GM23338 (cell line): ENCODE measurements around the gene MANSC1. TPM values are rescaled to one million over a fixed set of nuclear protein-coding genes. Genes with fewer than 3 reads are reported as not detected.

Experiments used
- ATAC-seq: fragments of 200-7000 bp; cut with Tn5 transposase; 3 replicates; pipeline ENCODE4 v1.9.1; 2020
- DNase-seq: peaks from one replicate; pipeline ENCODE4 v3.0.0-alpha.2; 2015; ENCODE audit warnings: low spot score
- H2AFZ ChIP-seq: fragments of 200-600 bp; sonication (generic); 2 replicates; pipeline ENCODE4 v1.8.0; 2016; ENCODE audit warnings: antibody characterized with exemption, mild to moderate bottlenecking, moderate library complexity
- H3F3A ChIP-seq: fragments of 200-600 bp; sonication (generic); replicated peaks from 2 replicates; pipeline ENCODE4 v1.8.0; 2017; ENCODE audit warnings: antibody characterized with exemption, mixed run types, low read depth
- H3K27ac ChIP-seq: fragments of 200-600 bp; sonication (generic); 2 replicates; pipeline ENCODE4 v1.6.1; 2016; ENCODE audit warnings: low read depth
- H3K27me3 ChIP-seq: fragments of 200-600 bp; sonication (generic); 2 replicates; pipeline ENCODE4 v1.8.0; 2016; ENCODE audit warnings: mild to moderate bottlenecking, mixed run types, moderate library complexity; ENCODE audit not compliant: insufficient read depth
- H3K36me3 ChIP-seq: fragments of 200-600 bp; sonication (generic); 2 replicates; pipeline ENCODE4 v1.8.0; 2016; ENCODE audit warnings: mild to moderate bottlenecking; ENCODE audit not compliant: insufficient read depth
- H3K4me1 ChIP-seq: fragments of 200-600 bp; sonication (generic); 2 replicates; pipeline ENCODE4 v1.8.0; 2016; ENCODE audit warnings: mild to moderate bottlenecking, moderate library complexity; ENCODE audit not compliant: insufficient read depth
- H3K4me2 ChIP-seq: fragments of 200-600 bp; sonication (generic); 2 replicates; pipeline ENCODE4 v1.7.1; 2017; ENCODE audit warnings: mixed run types
- H3K4me3 ChIP-seq: fragments of 200-600 bp; sonication (generic); 2 replicates; pipeline ENCODE4 v1.6.1; 2016; ENCODE audit warnings: mixed run types
- H3K79me2 ChIP-seq: fragments of 200-600 bp; sonication (generic); replicated peaks from 2 replicates; pipeline ENCODE4 v1.8.0; 2017; ENCODE audit warnings: mild to moderate bottlenecking; ENCODE audit not compliant: insufficient read depth
- H3K9me2 ChIP-seq: fragments of 200-600 bp; sonication (generic); 2 replicates; pipeline ENCODE4 v1.8.0; 2017; ENCODE audit not compliant: insufficient read depth
- H4K20me1 ChIP-seq: fragments of 200-600 bp; sonication (generic); replicated peaks from 2 replicates; pipeline ENCODE4 v1.8.0; 2017; ENCODE audit warnings: mild to moderate bottlenecking; ENCODE audit not compliant: insufficient read depth
- H3K27ac Mint-ChIP-seq: 2 replicates; pipeline ENCODE4 v1.8.0; 2020; ENCODE audit warnings: inconsistent platforms, mild to moderate bottlenecking, moderate library complexity, mixed read lengths
- H3K27me3 Mint-ChIP-seq: 3 replicates; pipeline ENCODE4 v1.8.0; 2022; ENCODE audit warnings: low read depth, mild to moderate bottlenecking, moderate library complexity, mixed read lengths, inconsistent platforms; ENCODE audit not compliant: insufficient read depth, poor library complexity
- H3K36me3 Mint-ChIP-seq: 3 replicates; pipeline ENCODE4 v1.8.0; 2021; ENCODE audit warnings: low read depth, mild to moderate bottlenecking, inconsistent platforms, moderate library complexity, mixed read lengths
- H3K4me1 Mint-ChIP-seq: 3 replicates; pipeline ENCODE4 v1.8.0; 2020; ENCODE audit warnings: mild to moderate bottlenecking, inconsistent platforms, mixed read lengths
- H3K4me3 Mint-ChIP-seq: 3 replicates; pipeline ENCODE4 v1.8.0; 2021; ENCODE audit warnings: moderate library complexity, mild to moderate bottlenecking, inconsistent platforms, mixed read lengths
- H3K9me3 Mint-ChIP-seq: 3 replicates; pipeline ENCODE4 v1.8.0; 2020; ENCODE audit warnings: moderate library complexity, mild to moderate bottlenecking, inconsistent platforms, mixed read lengths
- CREB1 ChIP-seq: fragments of 250-450 bp; sonication (Bioruptor Pico); IDR thresholded peaks from 2 replicates; pipeline ENCODE4 v1.5.0; 2020; ENCODE audit warnings: low read depth, mild to moderate bottlenecking, moderate library complexity
- CTCF ChIP-seq, 2 experiments: fragments of 200-600 bp in 1 of 2; sonication (generic) in 1 of 2; conservative IDR thresholded peaks; 2 replicates each; pipeline versions ENCODE4 v1.5.1 to v1.6.1; 2016 to 2017; ENCODE audit warnings: antibody characterized with exemption in 2 of 2, low read depth in 2 of 2, mild to moderate bottlenecking in 2 of 2, moderate library complexity in 1 of 2
- ETS1 ChIP-seq: IDR thresholded peaks from 2 replicates; pipeline ENCODE4 v1.6.1; 2016; ENCODE audit warnings: antibody characterized with exemption
- EZH2 ChIP-seq: fragments of 200-600 bp; sonication (generic); IDR thresholded peaks from one replicate; pipeline ENCODE4 v1.8.0; 2017; ENCODE audit warnings: antibody characterized with exemption, mild to moderate bottlenecking, low read depth; ENCODE audit not compliant: unreplicated experiment
- EZH2phosphoT487 ChIP-seq: fragments of 200-600 bp; sonication (generic); IDR thresholded peaks from one replicate; pipeline ENCODE4 v1.8.1; 2018; ENCODE audit warnings: antibody characterized with exemption; ENCODE audit not compliant: unreplicated experiment
- NANOG ChIP-seq: IDR thresholded peaks from 2 replicates; pipeline ENCODE4 v1.6.1; 2016; ENCODE audit warnings: antibody characterized with exemption, borderline replicate concordance
- POLR2AphosphoS5 ChIP-seq: IDR thresholded peaks from 2 replicates; pipeline ENCODE4 v1.6.1; 2016; ENCODE audit warnings: antibody characterized with exemption, low read depth
- STAT1 ChIP-seq: IDR thresholded peaks from one replicate; pipeline ENCODE4 v1.6.1; 2016; ENCODE audit warnings: antibody characterized with exemption; ENCODE audit not compliant: unreplicated experiment
- ZNF114 ChIP-seq: fragments of 250-450 bp; sonication (Bioruptor Pico); IDR thresholded peaks from 2 replicates; pipeline ENCODE4 v1.5.0; 2020; ENCODE audit warnings: mild to moderate bottlenecking, moderate library complexity
- ZNF331 ChIP-seq: fragments of 250-450 bp; sonication (Bioruptor Pico); IDR thresholded peaks from 2 replicates; pipeline ENCODE4 v1.5.0; 2020; ENCODE audit warnings: low read depth, mild to moderate bottlenecking, moderate library complexity
- polyA plus RNA-seq: library from polyadenylated mRNA; unstranded; fragments of >200 nt; fragmentation: Nextera tagmentation; extraction: Ambion mirVana; gene quantifications from 2 replicates; pipeline ENCODE4 v1.2.1, GENCODE V29; 2016
- total RNA-seq: library from RNA; depleted of rRNA; stranded (reverse); fragments of >200 nt; shearing (Covaris generic); gene quantifications from 2 replicates; pipeline ENCODE4 v1.2.3, GENCODE V29; 2014

The MANSC1 gene
- total and polyA plus RNA-seq, 2 experiments from 2014 or later: 4.4 to 5.1 TPM

GRCh38 chr12:12326262-12326661 is 23.8 kb downstream of the MANSC1 start (continued):
- TF ChIP-seq ETS1 (no peak), CTCF (conservative IDR thresholded peaks at IDR 0.05; ENCODE audit: low read depth in 2 of 2) (no peak), ZNF114 (CRISPR knock-in tag) (no peak), ZNF331 (CRISPR knock-in tag) (no peak), CREB1 (CRISPR knock-in tag) (no peak)

- 0 out of 2 replicates have a peak, but pooled peaks cover 3% of the 10 kb centered on the region for H3F3A ChIP-seq
- DNase-seq (no peak), ATAC-seq (no peak)
- peaks cover 10% of the 10 kb centered on the region for H3K27me3 Mint-ChIP-seq
- no peak overlapping the region for H3K27ac ChIP-seq
- no peak overlapping the region for H3K4me2 ChIP-seq
- TF ChIP-seq STAT1 (no peak), EZH2phosphoT487 (no peak), NANOG (no peak), ZNF331 (CRISPR knock-in tag) (no peak), CREB1 (CRISPR knock-in tag) (no peak)
- H3K4me3 Mint-ChIP-seq: no peak overlapping the region
- no peaks in the 10 kb centered on the region for H3K36me3 ChIP-seq
- H3K4me1 Mint-ChIP-seq: peaks cover 13% of the 10 kb centered on the region
- no peaks in the 10 kb centered on the region for H4K20me1 ChIP-seq
- H3K27ac Mint-ChIP-seq: no peak overlapping the region
- peaks cover 16% of the 10 kb centered on the region; the same call in 1 of the 2 replicates for H3K4me1 ChIP-seq
- H2AFZ ChIP-seq: no peak overlapping the region
- no peaks in the 10 kb centered on the region for H3K27me3 ChIP-seq
- no peak overlapping the region for H3K4me3 ChIP-seq
- peaks cover 10% of the 10 kb centered on the region for H3K9me3 Mint-ChIP-seq
- H3K9me2 ChIP-seq: peaks cover 3% of the 10 kb centered on the region; the same call in 1 of the 2 replicates
- H3K36me3 Mint-ChIP-seq: peaks cover 11% of the 10 kb centered on the region
- H3K79me2 ChIP-seq: no peaks in the 10 kb centered on the region
Observed at GRCh38 chr12:12323591-12323990, 26.5 kb downstream of the MANSC1 start.

- Mint-ChIP-seq H3K27me3 (peaks cover 10% of the 10 kb centered on the region), H3K27ac (no peak overlapping the region), H3K9me3 (peaks cover 10% of the 10 kb centered on the region), H3K4me3 (no peak overlapping the region), H3K4me1 (peaks cover 13% of the 10 kb centered on the region), H3K36me3 (peaks cover 11% of the 10 kb centered on the region)
- Histone ChIP-seq H3F3A (0 out of 2 replicates have a peak, but pooled peaks cover 3% of the 10 kb centered on the region), H3K4me3 (no peak overlapping the region), H3K9me2 (peaks cover 3% of the 10 kb centered on the region; the same call in 1 of the 2 replicates), H3K27ac (no peak overlapping the region), H2AFZ (no peak overlapping the region), H3K36me3 (no peaks in the 10 kb centered on the region), H3K4me2 (no peak overlapping the region), H4K20me1 (no peaks in the 10 kb centered on the region), H3K4me1 (peaks cover 16% of the 10 kb centered on the region; the same call in 1 of the 2 replicates), H3K27me3 (no peaks in the 10 kb centered on the region), H3K79me2 (no peaks in the 10 kb centered on the region)
- no peak for DNase-seq
- no peak for ATAC-seq
- TF ChIP-seq POLR2AphosphoS5: no peak
- no peak for TF ChIP-seq STAT1
- TF ChIP-seq EZH2phosphoT487: no peak
- no peak for TF ChIP-seq EZH2
- TF ChIP-seq NANOG: no peak
Observed at GRCh38 chr12:12323118-12323517, 26.9 kb downstream of the MANSC1 start.
